ENCODE measurements around the gene CCDC30. TPM values are rescaled to one million over a fixed set of nuclear protein-coding genes. Genes with fewer than 3 reads are reported as not detected.
"Not testable (repeated sequence)": the region's sequence is repeated elsewhere in the genome, so short reads cannot be mapped to it uniquely, and the experiment has no call there.

Gene CCDC30
- total RNA-seq, 1 donor from 2014 or later = 3.4 TPM

GRCh38 chr1:42613803-42614131 lies 150.7 kb downstream of the CCDC30 start:
- Mint-ChIP-seq H3K27me3 (ENCODE audit: unreplicated experiment) (no peaks in the 10 kb centered on the region), H3K36me3 (ENCODE audit: low read depth, unreplicated experiment) (no peaks in the 10 kb centered on the region), H3K9me3 (ENCODE audit: unreplicated experiment) (no peaks in the 10 kb centered on the region), H3K27ac (ENCODE audit: unreplicated experiment) (no peak overlapping the region), H3K4me3 (ENCODE audit: unreplicated experiment) (no peak overlapping the region), H3K4me1 (ENCODE audit: unreplicated experiment) (no peaks in the 10 kb centered on the region)
- TF ChIP-seq CTCF (IDR thresholded peaks at IDR 0.05; ENCODE audit: unreplicated experiment) = no peak
- no peak for DNase-seq (ENCODE audit: low spot score)

DNA sequence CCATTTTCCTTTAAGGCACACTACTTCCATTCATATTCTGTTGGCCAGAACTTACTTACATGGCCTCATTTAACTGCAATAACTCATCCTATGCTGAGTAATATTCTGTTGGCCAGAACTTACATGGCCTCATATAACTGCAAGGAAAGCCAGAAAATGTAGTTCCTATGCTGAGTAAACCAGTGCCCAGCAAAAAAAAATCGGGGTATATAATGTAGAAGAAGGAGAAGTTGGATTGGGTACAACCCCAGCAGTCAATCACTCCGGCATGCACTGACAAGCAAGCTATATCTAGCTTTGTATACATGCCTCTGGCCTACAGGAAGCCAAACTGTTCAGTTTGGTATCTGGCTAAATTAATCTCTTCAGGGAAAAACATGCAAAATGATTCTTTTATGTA lies 155.8 kb downstream of the CCDC30 start:
- no peak overlapping the region for H3K27ac Mint-ChIP-seq (ENCODE audit: unreplicated experiment)
- H3K9me3 Mint-ChIP-seq (ENCODE audit: unreplicated experiment) = no peaks in the 10 kb centered on the region
- no peaks in the 10 kb centered on the region for H3K4me1 Mint-ChIP-seq (ENCODE audit: unreplicated experiment)
- H3K27me3 Mint-ChIP-seq (ENCODE audit: unreplicated experiment) = no peaks in the 10 kb centered on the region
- no peak for DNase-seq (ENCODE audit: low spot score)
- TF ChIP-seq CTCF (IDR thresholded peaks at IDR 0.05; ENCODE audit: unreplicated experiment) = no peak
- H3K4me3 Mint-ChIP-seq (ENCODE audit: unreplicated experiment) = no peak overlapping the region
- H3K36me3 Mint-ChIP-seq (ENCODE audit: low read depth, unreplicated experiment) = no peaks in the 10 kb centered on the region

DNA sequence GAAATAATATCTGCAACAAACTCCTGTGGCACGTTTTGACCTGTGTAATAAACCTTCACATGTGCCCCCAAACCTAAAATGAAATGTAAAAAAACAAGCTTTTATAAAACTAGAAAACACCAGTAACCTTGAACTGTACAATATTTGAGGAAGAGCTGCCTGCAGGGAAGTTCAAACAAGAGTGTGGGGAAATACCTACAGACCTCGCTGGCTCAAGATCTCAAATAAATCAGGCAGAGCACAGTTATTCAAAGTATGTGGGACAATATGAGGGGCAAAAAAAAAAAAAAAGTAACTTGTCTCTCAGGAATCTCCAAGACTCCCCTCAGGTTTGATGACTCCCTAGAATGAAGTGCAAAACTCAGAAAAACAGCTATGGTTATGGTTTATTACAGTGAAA lies 157.2 kb downstream of the CCDC30 start:
- Mint-ChIP-seq H3K27me3 (ENCODE audit: unreplicated experiment) (no peaks in the 10 kb centered on the region), H3K4me1 (ENCODE audit: unreplicated experiment) (no peaks in the 10 kb centered on the region), H3K9me3 (ENCODE audit: unreplicated experiment) (no peaks in the 10 kb centered on the region), H3K27ac (ENCODE audit: unreplicated experiment) (no peak overlapping the region), H3K4me3 (ENCODE audit: unreplicated experiment) (no peak overlapping the region), H3K36me3 (ENCODE audit: low read depth, unreplicated experiment) (no peaks in the 10 kb centered on the region)
- no peak for DNase-seq (ENCODE audit: low spot score)
- no peak for TF ChIP-seq CTCF (IDR thresholded peaks at IDR 0.05; ENCODE audit: unreplicated experiment)

DNA sequence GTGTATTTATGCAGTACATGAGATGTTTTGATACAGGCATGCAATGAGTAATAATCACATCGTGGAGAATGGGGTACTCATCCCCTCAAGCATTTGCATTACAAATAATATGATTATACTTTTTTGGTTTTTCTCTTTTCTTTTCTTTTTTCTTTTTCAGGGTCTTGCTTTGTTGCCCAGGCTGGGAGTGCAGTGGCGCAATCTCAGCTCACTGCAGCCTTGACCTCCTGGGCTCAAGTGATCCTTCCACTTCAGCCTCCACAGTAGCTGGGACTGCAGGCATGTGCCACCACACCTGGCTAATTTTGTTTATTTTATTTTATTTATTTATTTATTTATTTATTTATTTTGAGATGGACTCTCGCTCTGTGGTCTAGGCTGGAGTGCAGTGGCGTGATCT lies 158.1 kb downstream of the CCDC30 start:
- H3K36me3 Mint-ChIP-seq (ENCODE audit: low read depth, unreplicated experiment); H3K9me3 Mint-ChIP-seq (ENCODE audit: unreplicated experiment); H3K4me1 Mint-ChIP-seq (ENCODE audit: unreplicated experiment); DNase-seq (ENCODE audit: low spot score); H3K27ac Mint-ChIP-seq (ENCODE audit: unreplicated experiment); H3K27me3 Mint-ChIP-seq (ENCODE audit: unreplicated experiment); H3K4me3 Mint-ChIP-seq (ENCODE audit: unreplicated experiment): not testable (repeated sequence)

DNA sequence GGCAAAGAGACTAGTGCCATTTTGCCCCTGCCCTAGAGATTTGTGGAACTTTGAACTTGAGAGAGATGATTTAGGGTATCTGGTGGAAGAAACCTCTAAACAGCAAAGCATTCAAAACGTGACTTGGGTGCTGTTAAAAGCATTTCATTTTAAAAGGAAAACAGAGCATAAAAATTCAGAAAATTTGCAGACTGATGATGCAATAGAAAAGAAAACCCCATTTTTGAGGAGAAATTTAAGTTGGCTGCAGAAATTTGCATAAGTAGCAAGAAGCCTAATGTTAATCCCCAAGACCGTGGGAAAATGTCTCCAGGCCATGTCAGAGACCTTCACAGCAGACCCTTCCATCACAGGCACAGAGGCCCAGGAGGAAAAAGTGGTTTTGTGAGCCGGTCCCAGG lies 164.1 kb downstream of the CCDC30 start:
- not testable (repeated sequence) for DNase-seq (ENCODE audit: low spot score); H3K36me3 Mint-ChIP-seq (ENCODE audit: low read depth, unreplicated experiment); H3K4me3 Mint-ChIP-seq (ENCODE audit: unreplicated experiment); H3K9me3 Mint-ChIP-seq (ENCODE audit: unreplicated experiment); H3K27ac Mint-ChIP-seq (ENCODE audit: unreplicated experiment); H3K27me3 Mint-ChIP-seq (ENCODE audit: unreplicated experiment); H3K4me1 Mint-ChIP-seq (ENCODE audit: unreplicated experiment)

- Mint-ChIP-seq H3K27ac (ENCODE audit: unreplicated experiment) (no peak overlapping the region), H3K4me1 (ENCODE audit: unreplicated experiment) (no peaks in the 10 kb centered on the region), H3K9me3 (ENCODE audit: unreplicated experiment) (no peaks in the 10 kb centered on the region), H3K36me3 (ENCODE audit: low read depth, unreplicated experiment) (no peaks in the 10 kb centered on the region), H3K27me3 (ENCODE audit: unreplicated experiment) (no peaks in the 10 kb centered on the region), H3K4me3 (ENCODE audit: unreplicated experiment) (no peak overlapping the region)
- TF ChIP-seq CTCF (IDR thresholded peaks at IDR 0.05; ENCODE audit: unreplicated experiment) = no peak
- DNase-seq (ENCODE audit: low spot score) = no peak
Measured at GRCh38 chr1:42639116-42639515, 176.0 kb downstream of the CCDC30 start.

Data from endothelial cell (in vitro differentiated cells).